Measurements from ENCODE around the gene STX7. TPM values are rescaled to one million over a fixed set of nuclear protein-coding genes. Genes with fewer than 3 reads are reported as not detected.

Gene STX7
- polyA plus RNA-seq, 6 donors from 2014 or later, result 141 to 257 (median 207) TPM

- H3K4me1 Mint-ChIP-seq, result peaks cover 9 to 31% (median 14%) of the 10 kb centered on the region in 3 donors
- peak overlapping the region; percentile 31 to 78 (median 46) for H3K27ac Mint-ChIP-seq
- DNase-seq (no peak), ATAC-seq (ENCODE audit: low read depth in 2 of 2) (peak in 1 of 2 donors; percentile 35)
- no peak overlapping the region for H3K4me3 Mint-ChIP-seq
- peaks cover 24 to 57% of the 10 kb centered on the region in 2 donors for H3K36me3 Mint-ChIP-seq
- no peaks in the 10 kb centered on the region for H3K9me3 Mint-ChIP-seq
- no peaks in the 10 kb centered on the region for H3K27me3 Mint-ChIP-seq
Observed at GRCh38 chr6:132458887-132459604, 53.9 kb downstream of the STX7 start.

GRCh38 chr6:132456700-132457143 is 56.2 kb downstream of the STX7 start:
- Mint-ChIP-seq H3K4me1 (peaks cover 18 to 36% (median 25%) of the 10 kb centered on the region in 3 donors), H3K9me3 (no peaks in the 10 kb centered on the region), H3K4me3 (peak overlapping the region in 1 of 8 donors; percentile 66), H3K27me3 (no peaks in the 10 kb centered on the region), H3K36me3 (peaks cover 13 to 61% of the 10 kb centered on the region in 2 donors), H3K27ac (peak overlapping the region in 4 of 6 donors; percentile 23 to 81 (median 64))
- no peak for ATAC-seq (ENCODE audit: low read depth in 2 of 2)
- DNase-seq, result no peak

- ATAC-seq (ENCODE audit: low read depth in 2 of 2) (no peak), DNase-seq (no peak)
- H3K4me1 Mint-ChIP-seq, result peaks cover 8 to 22% (median 11%) of the 10 kb centered on the region in 3 donors
- H3K27ac Mint-ChIP-seq, result peak overlapping the region in 1 of 6 donors; percentile 73
- H3K9me3 Mint-ChIP-seq, result peaks cover under 1 to 11% (median 7%) of the 10 kb centered on the region in 7 donors
- peaks cover 28 to 38% of the 10 kb centered on the region in 2 donors for H3K36me3 Mint-ChIP-seq
- no peaks in the 10 kb centered on the region for H3K27me3 Mint-ChIP-seq
- no peak overlapping the region for H3K4me3 Mint-ChIP-seq
Observed at GRCh38 chr6:132446855-132447241, 66.1 kb downstream of the STX7 start.

GRCh38 chr6:132446141-132446854 is 66.6 kb downstream of the STX7 start:
- H3K36me3 Mint-ChIP-seq, result peaks cover 28 to 35% of the 10 kb centered on the region in 2 donors
- H3K27me3 Mint-ChIP-seq, result no peaks in the 10 kb centered on the region
- ATAC-seq (ENCODE audit: low read depth in 2 of 2) (peak in 1 of 2 donors; percentile 13), DNase-seq (no peak)
- peaks cover 2 to 16% (median 13%) of the 10 kb centered on the region in 7 donors for H3K9me3 Mint-ChIP-seq
- H3K4me1 Mint-ChIP-seq, result peaks cover 8 to 17% (median 11%) of the 10 kb centered on the region in 3 donors
- peak overlapping the region in 1 of 6 donors; percentile 38 for H3K27ac Mint-ChIP-seq
- no peak overlapping the region for H3K4me3 Mint-ChIP-seq

GRCh38 chr6:132445201-132445951 is 67.5 kb downstream of the STX7 start:
- no peak for ATAC-seq (ENCODE audit: low read depth in 2 of 2)
- H3K9me3 Mint-ChIP-seq, result peaks cover 2 to 21% (median 16%) of the 10 kb centered on the region in 7 donors
- H3K4me1 Mint-ChIP-seq, result peaks cover 3 to 9% (median 6%) of the 10 kb centered on the region in 3 donors
- H3K4me3 Mint-ChIP-seq, result no peak overlapping the region
- H3K27me3 Mint-ChIP-seq, result no peaks in the 10 kb centered on the region
- peak overlapping the region in 3 of 6 donors; percentile 16 to 69 (median 45) for H3K27ac Mint-ChIP-seq
- DNase-seq, result no peak
- H3K36me3 Mint-ChIP-seq, result peaks cover 20 to 26% of the 10 kb centered on the region in 2 donors

- no peak for DNase-seq
- H3K27me3 Mint-ChIP-seq, result no peaks in the 10 kb centered on the region
- peaks cover 10 to 15% (median 13%) of the 10 kb centered on the region in 3 donors for H3K4me1 Mint-ChIP-seq
- H3K9me3 Mint-ChIP-seq, result peaks cover 4 to 21% (median 17%) of the 10 kb centered on the region in 7 donors
- H3K36me3 Mint-ChIP-seq, result peaks cover 7 to 9% of the 10 kb centered on the region in 2 donors
- H3K27ac Mint-ChIP-seq, result peak overlapping the region in 1 of 6 donors; percentile 75
- H3K4me3 Mint-ChIP-seq, result peak overlapping the region in 1 of 8 donors; percentile 9
- ATAC-seq (ENCODE audit: low read depth in 2 of 2), result peak in 1 of 2 donors; percentile 17
Observed at GRCh38 chr6:132443206-132443605, 69.7 kb downstream of the STX7 start.

- ATAC-seq (ENCODE audit: low read depth in 2 of 2) (no peak), DNase-seq (no peak)
- H3K9me3 Mint-ChIP-seq, result peaks cover 0 to 3% (median 0%) of the 10 kb centered on the region in 7 donors
- peaks cover 4 to 19% (median 9%) of the 10 kb centered on the region in 3 donors for H3K27me3 Mint-ChIP-seq
- no peak overlapping the region for H3K27ac Mint-ChIP-seq
- H3K36me3 Mint-ChIP-seq, result no peaks in the 10 kb centered on the region
- peaks cover 0 to 4% (median 4%) of the 10 kb centered on the region in 3 donors for H3K4me1 Mint-ChIP-seq
- no peak overlapping the region for H3K4me3 Mint-ChIP-seq
Observed at GRCh38 chr6:132430110-132430509, 82.8 kb downstream of the STX7 start.

GRCh38 chr6:132425176-132425575 is 87.7 kb downstream of the STX7 start:
- DNase-seq, result no peak
- no peak for ATAC-seq (ENCODE audit: low read depth in 2 of 2)
- Mint-ChIP-seq H3K27ac (no peak overlapping the region), H3K27me3 (peaks cover 4 to 46% (median 30%) of the 10 kb centered on the region in 3 donors), H3K36me3 (peaks cover 10 to 29% of the 10 kb centered on the region in 2 donors), H3K4me3 (no peak overlapping the region), H3K9me3 (peaks cover 4 to 35% (median 28%) of the 10 kb centered on the region in 7 donors), H3K4me1 (no peaks in the 10 kb centered on the region)

- no peaks in the 10 kb centered on the region for H3K4me1 Mint-ChIP-seq
- peaks cover 4 to 40% (median 28%) of the 10 kb centered on the region in 7 donors for H3K9me3 Mint-ChIP-seq
- H3K36me3 Mint-ChIP-seq, result peaks cover 10 to 35% of the 10 kb centered on the region in 2 donors
Observed at GRCh38 chr6:132423839-132424238, 89.1 kb downstream of the STX7 start.

GRCh38 chr6:132418235-132418965 is 94.5 kb downstream of the STX7 start:
- ATAC-seq (ENCODE audit: low read depth in 2 of 2), result no peak
- H3K4me3 Mint-ChIP-seq, result no peak overlapping the region
- H3K9me3 Mint-ChIP-seq, result peaks cover 7 to 72% (median 39%) of the 10 kb centered on the region in 7 donors
- H3K36me3 Mint-ChIP-seq, result peaks cover 29 to 37% of the 10 kb centered on the region in 2 donors
- no peak for DNase-seq
- H3K27ac Mint-ChIP-seq, result no peak overlapping the region
- no peaks in the 10 kb centered on the region for H3K4me1 Mint-ChIP-seq
- peaks cover 0 to 46% (median 22%) of the 10 kb centered on the region in 3 donors for H3K27me3 Mint-ChIP-seq

More at GRCh38 chr6:132423839-132424238, 89.1 kb downstream of the STX7 start:
- ATAC-seq (ENCODE audit: low read depth in 2 of 2) (no peak), DNase-seq (no peak)
- H3K27ac Mint-ChIP-seq, result no peak overlapping the region
- H3K4me3 Mint-ChIP-seq, result no peak overlapping the region
- H3K27me3 Mint-ChIP-seq, result peaks cover 4 to 51% (median 30%) of the 10 kb centered on the region in 3 donors

GRCh38 chr6:132414761-132415160 is 98.2 kb downstream of the STX7 start:
- ATAC-seq (ENCODE audit: low read depth in 2 of 2), result no peak
- H3K4me3 Mint-ChIP-seq, result no peak overlapping the region
- H3K9me3 Mint-ChIP-seq, result peaks cover 4 to 35% (median 12%) of the 10 kb centered on the region in 7 donors

GRCh38 chr6:132414322-132414721 is 98.6 kb downstream of the STX7 start:
- Mint-ChIP-seq H3K4me3 (no peak overlapping the region), H3K4me1 (no peaks in the 10 kb centered on the region), H3K27ac (no peak overlapping the region), H3K27me3 (peaks cover 3 to 35% (median 25%) of the 10 kb centered on the region in 3 donors), H3K36me3 (peaks cover 13 to 19% of the 10 kb centered on the region in 2 donors), H3K9me3 (peaks cover 4 to 35% (median 12%) of the 10 kb centered on the region in 7 donors)
- DNase-seq (no peak), ATAC-seq (ENCODE audit: low read depth in 2 of 2) (no peak)

More at GRCh38 chr6:132414761-132415160, 98.2 kb downstream of the STX7 start:
- no peak for DNase-seq
- Mint-ChIP-seq H3K27ac (no peak overlapping the region), H3K4me1 (no peaks in the 10 kb centered on the region), H3K27me3 (peaks cover 3 to 39% (median 25%) of the 10 kb centered on the region in 3 donors), H3K36me3 (peaks cover 17 to 19% of the 10 kb centered on the region in 2 donors)
